H1 (cell line): Measurements from ENCODE around the gene BBS2. TPM values are rescaled to one million over a fixed set of nuclear protein-coding genes. Genes with fewer than 3 reads are reported as not detected.

Experiments used
- CTCF ChIA-PET: fragments of 300-600 bp; sonication (Branson Sonifier 250); formaldehyde crosslinking; loops from one replicate; lab custom pipeline; 2021; ENCODE audit not compliant: partially characterized antibody; lab: Charles Lee
- POLR2A ChIA-PET: fragments of 300-600 bp; sonication (Branson Sonifier 250); formaldehyde crosslinking; loops from one replicate; lab custom pipeline; 2021; ENCODE audit warnings: inconsistent platforms; ENCODE audit not compliant: partially characterized antibody; lab: Charles Lee
- DNase-seq, 2 experiments: peaks; one replicate each; pipeline versions ENCODE4 v3.0.0 to v3.0.0-alpha.2; 2010 to 2022; ENCODE audit warnings: low spot score in 2 of 2, low read depth in 1 of 2, mixed read lengths in 1 of 2
- FAIRE-seq: peaks from 2 replicates; lab custom pipeline; 2011; peaks lifted over from hg19 to GRCh38; lab: Jason Lieb, UNC
- H2AFZ ChIP-seq: 2 replicates; pipeline ENCODE4 v1.8.1; 2012; ENCODE audit warnings: low read length, inconsistent platforms
- H2AK5ac ChIP-seq: 2 replicates; pipeline ENCODE4 v1.6.1; 2013; ENCODE audit warnings: low read depth, low read length
- H2BK120ac ChIP-seq: replicated peaks from 2 replicates; pipeline ENCODE3; 2013; ENCODE audit warnings: low read depth, low read length, inconsistent platforms
- H2BK12ac ChIP-seq: 2 replicates; pipeline ENCODE4 v1.6.1; 2013; ENCODE audit warnings: low read depth, low read length
- H2BK15ac ChIP-seq: 2 replicates; pipeline ENCODE4 v1.6.1; 2013; ENCODE audit warnings: low read length
- H2BK20ac ChIP-seq: 2 replicates; pipeline ENCODE4 v1.6.1; 2013; ENCODE audit warnings: low read length
- H2BK5ac ChIP-seq: 2 replicates; pipeline ENCODE4 v1.6.1; 2013; ENCODE audit warnings: low read depth, low read length
- H3K14ac ChIP-seq: 2 replicates; pipeline ENCODE4 v1.6.1; 2013; ENCODE audit warnings: inconsistent platforms; ENCODE audit not compliant: insufficient read length
- H3K18ac ChIP-seq: 2 replicates; pipeline ENCODE4 v1.6.1; 2013; ENCODE audit warnings: low read length; ENCODE audit errors: extremely low read depth
- H3K23ac ChIP-seq: 2 replicates; pipeline ENCODE4 v1.6.1; 2013; ENCODE audit warnings: inconsistent platforms; ENCODE audit not compliant: insufficient read length
- H3K23me2 ChIP-seq: 2 replicates; pipeline ENCODE4 v1.6.1; 2013; ENCODE audit warnings: low read depth, low read length
- H3K27ac ChIP-seq: 2 replicates; pipeline ENCODE4 v1.6.1; 2011; ENCODE audit warnings: low read depth, low read length, inconsistent platforms
- H3K27me3 ChIP-seq, 4 experiments: replicated peaks in 1 of 4; 1 replicate in 1 of 4; 2 replicates in 3 of 4; pipeline versions ENCODE4 v1.6.1 to v1.8.1; 2011 to 2013; ENCODE audit warnings: low read length in 3 of 4, mild to moderate bottlenecking in 3 of 4, inconsistent platforms in 2 of 4, mixed read lengths in 2 of 4, moderate library complexity in 1 of 4; ENCODE audit not compliant: control insufficient read depth in 3 of 4, insufficient read depth in 3 of 4; ENCODE audit errors: extremely low read depth in 1 of 4
- H3K36me3 ChIP-seq, 4 experiments: 2 replicates each; pipeline versions ENCODE4 v1.6.1 to v1.8.1; 2011 to 2013; ENCODE audit warnings: mild to moderate bottlenecking in 4 of 4, low read length in 3 of 4, moderate library complexity in 2 of 4, control low read depth in 1 of 4, inconsistent platforms in 1 of 4; ENCODE audit not compliant: insufficient read depth in 4 of 4, control insufficient read depth in 2 of 4
- H3K4ac ChIP-seq: replicated peaks from 2 replicates; pipeline ENCODE3; 2013; ENCODE audit warnings: low read length, low read depth, mixed read lengths, inconsistent platforms; ENCODE audit not compliant: insufficient read length
- H3K4me1 ChIP-seq, 4 experiments: replicated peaks in 1 of 4; 1 replicate in 1 of 4; 2 replicates in 3 of 4; pipeline versions ENCODE4 v1.6.1 to v1.8.1; 2011 to 2013; ENCODE audit warnings: low read length in 3 of 4, inconsistent platforms in 2 of 4, mixed read lengths in 1 of 4; ENCODE audit not compliant: insufficient read depth in 4 of 4, control insufficient read depth in 3 of 4
- H3K4me2 ChIP-seq, 2 experiments: 2 replicates each; pipeline versions ENCODE4 v1.6.1 to v1.8.1; 2011 to 2013; ENCODE audit warnings: low read depth in 2 of 2, low read length in 2 of 2, control low read depth in 1 of 2, inconsistent platforms in 1 of 2, mild to moderate bottlenecking in 1 of 2; ENCODE audit not compliant: insufficient read depth in 1 of 2
- H3K4me3 ChIP-seq, 4 experiments: fragments of 200-600, 300-600 bp in 1 of 4; sonication (generic), shearing (Covaris generic), sonication (Bioruptor Twin) in 1 of 4; 2 replicates each; pipeline versions ENCODE4 v1.5.1 to v1.8.1; 2011 to 2016; ENCODE audit warnings: low read length in 4 of 4, low read depth in 3 of 4, control low read depth in 2 of 4, inconsistent platforms in 2 of 4, mild to moderate bottlenecking in 2 of 4, mixed read lengths in 1 of 4, moderate library complexity in 1 of 4; ENCODE audit not compliant: insufficient read depth in 2 of 4; ENCODE audit errors: extremely low read depth in 1 of 4
- H3K56ac ChIP-seq: replicated peaks from 2 replicates; pipeline ENCODE3; 2013; ENCODE audit warnings: low read depth, mild to moderate bottlenecking, mixed read lengths, low read length, inconsistent platforms; ENCODE audit not compliant: insufficient read length
- H3K79me1 ChIP-seq: 2 replicates; pipeline ENCODE4 v1.6.1; 2013; ENCODE audit warnings: low read depth, low read length, control low read depth
- H3K79me2 ChIP-seq, 2 experiments: 2 replicates each; pipeline versions ENCODE4 v1.6.1 to v1.8.1; 2012 to 2013; ENCODE audit warnings: low read length in 2 of 2, mild to moderate bottlenecking in 2 of 2, inconsistent platforms in 1 of 2; ENCODE audit not compliant: insufficient read depth in 2 of 2, control insufficient read depth in 1 of 2
- H3K9ac ChIP-seq, 4 experiments: replicated peaks in 1 of 4; 1 replicate in 1 of 4; 2 replicates in 3 of 4; pipeline versions ENCODE4 v1.6.1 to v1.8.1; 2011 to 2013; ENCODE audit warnings: low read depth in 3 of 4, low read length in 3 of 4, control low read depth in 2 of 4, mild to moderate bottlenecking in 2 of 4, moderate library complexity in 2 of 4, inconsistent platforms in 1 of 4; ENCODE audit errors: extremely low read depth in 1 of 4
- H3K9me3 ChIP-seq, 2 experiments: 2 replicates each; pipeline versions ENCODE4 v1.6.1 to v1.8.1; 2012 to 2013; ENCODE audit warnings: mild to moderate bottlenecking in 2 of 2, moderate library complexity in 2 of 2, control low read depth in 1 of 2, inconsistent platforms in 1 of 2, low read depth in 1 of 2, low read length in 1 of 2, mixed read lengths in 1 of 2; ENCODE audit not compliant: insufficient read depth in 2 of 2
- H4K20me1 ChIP-seq, 2 experiments: replicated peaks in 1 of 2; 2 replicates each; pipeline versions ENCODE3 to v1.8.1; 2011 to 2013; ENCODE audit warnings: inconsistent platforms in 2 of 2, low read length in 2 of 2, mild to moderate bottlenecking in 1 of 2; ENCODE audit not compliant: insufficient read depth in 2 of 2, control insufficient read depth in 1 of 2
- H4K5ac ChIP-seq: 2 replicates; pipeline ENCODE4 v1.6.1; 2013; ENCODE audit warnings: low read length, low read depth, mixed read lengths, inconsistent platforms; ENCODE audit not compliant: insufficient read length
- H4K8ac ChIP-seq: 2 replicates; pipeline ENCODE4 v1.8.0; 2013; ENCODE audit warnings: mild to moderate bottlenecking, moderate library complexity, low read length, inconsistent platforms; ENCODE audit not compliant: insufficient read depth; ENCODE audit errors: extremely low read depth
- H4K91ac ChIP-seq: replicated peaks from 2 replicates; pipeline ENCODE3; 2013; ENCODE audit warnings: low read length, mixed read lengths, inconsistent platforms; ENCODE audit not compliant: insufficient read length
- BCL11A ChIP-seq, 2 experiments: IDR thresholded peaks; one replicate each; pipeline ENCODE4 v1.6.1; 2011; ENCODE audit warnings: low read depth in 2 of 2, low read length in 2 of 2, mild to moderate bottlenecking in 2 of 2
- E2F6 ChIP-seq: IDR thresholded peaks from 2 replicates; pipeline ENCODE4 v1.6.1; 2012; ENCODE audit warnings: inconsistent platforms
- EGR1 ChIP-seq: IDR thresholded peaks from 2 replicates; pipeline ENCODE4 v1.6.1; 2011; ENCODE audit warnings: low read depth, low read length, borderline replicate concordance
- EP300 ChIP-seq, 2 experiments: IDR thresholded peaks; 1 replicate in 1 of 2; 2 replicates in 1 of 2; pipeline ENCODE4 v1.6.1; 2011 to 2012; ENCODE audit warnings: low read depth in 2 of 2, low read length in 2 of 2, mild to moderate bottlenecking in 2 of 2, borderline replicate concordance in 1 of 2, inconsistent platforms in 1 of 2, moderate library complexity in 1 of 2
- JUN ChIP-seq: IDR thresholded peaks from 2 replicates; pipeline ENCODE4 v1.6.1; 2011; ENCODE audit warnings: low read depth, mild to moderate bottlenecking, improper control_type of control experiment, low read length
- NRF1 ChIP-seq: IDR thresholded peaks from 2 replicates; pipeline ENCODE4 v1.6.1; 2011; ENCODE audit warnings: mild to moderate bottlenecking, low read depth, low read length, improper control_type of control experiment
- RNF2 ChIP-seq: fragments of 200-900, 300-1000 bp; sonication (generic); IDR thresholded peaks from 2 replicates; pipeline ENCODE4 v1.7.1; 2016; ENCODE audit warnings: borderline replicate concordance, low read depth, mild to moderate bottlenecking, antibody characterized with exemption, low read length; ENCODE audit not compliant: poor library complexity, severe bottlenecking; ENCODE audit errors: missing control alignments
- RXRA ChIP-seq: IDR thresholded peaks from 2 replicates; pipeline ENCODE4 v1.6.1; 2011; ENCODE audit warnings: low read depth, mild to moderate bottlenecking, low read length, moderate library complexity; ENCODE audit not compliant: insufficient read depth
- TCF12 ChIP-seq: IDR thresholded peaks from 2 replicates; pipeline ENCODE4 v1.6.1; 2011; ENCODE audit warnings: low read depth, mild to moderate bottlenecking, low read length
- WGBS, 2 experiments: shearing (Covaris generic) in 1 of 2; methylation state at CpG; one replicate each; pipeline versions ENCODE4 v1.1.6 to v1.1.7; 2013 to 2015; ENCODE audit warnings: low lambda C conversion rate in 2 of 2, mixed read lengths in 2 of 2, inconsistent platforms in 1 of 2, low coverage in 1 of 2, missing lambda C conversion rate in 1 of 2; ENCODE audit not compliant: insufficient replicate concordance in 2 of 2, insufficient coverage in 1 of 2, insufficient read length in 1 of 2; ENCODE audit errors: extremely low coverage in 1 of 2, missing lambda C conversion rate in 1 of 2; 5-methylcytosine and 5-hydroxymethylcytosine counted together
- polyA plus RNA-seq, 7 experiments: library from polyadenylated mRNA; depleted of rRNA in 3 of 7; stranded (reverse) in 5 of 7; unstranded in 2 of 7; fragments of >200 nt in 5 of 7; fragments of 200-250 nt in 2 of 7; gene quantifications; 1 replicate in 5 of 7; 2 replicates in 1 of 7; 4 replicates in 1 of 7; pipeline versions ENCODE4 v1.2.1 to v1.2.3, GENCODE V29; 2011 to 2013; ENCODE audit warnings: missing spikeins in 2 of 7, mixed read lengths in 2 of 7
- total RNA-seq: library from RNA; stranded (reverse); fragmentation: NEBNext Ultra II Directional; extraction: Animal tissue kit (Norgen Biotek cat#: 25700); gene quantifications from 2 replicates; pipeline ENCODE4 v1.2.1, GENCODE V29; 2021
- TF ChIP-seq, protein P1 (sequence below), 3 experiments: IDR thresholded peaks; 1 replicate in 2 of 3; 2 replicates in 1 of 3; pipeline versions ENCODE4 v1.5.1 to v1.6.1; 2011; ENCODE audit warnings: low read length in 3 of 3, mild to moderate bottlenecking in 3 of 3, inconsistent platforms in 2 of 3, low read depth in 1 of 3, moderate library complexity in 1 of 3; ENCODE audit not compliant: insufficient read depth in 1 of 3; ENCODE audit errors: control extremely low read depth in 1 of 3

Gene BBS2
- total and polyA plus RNA-seq, 2 of the 8 experiments (the other 6 are each of a cell fraction or from before 2014, with no cell fraction given), result 12.3 to 15.1 TPM

- Histone ChIP-seq H3K23me2 (peaks cover 7% of the 10 kb centered on the region), H4K5ac (no peak overlapping the region), H3K79me2 (peaks cover 27 to 68% of the 10 kb centered on the region in 2 experiments), H4K91ac (no peak overlapping the region), H3K4me2 (no peak overlapping the region), H2AFZ (no peak overlapping the region), H3K27me3 (no peaks in the 10 kb centered on the region), H3K27ac (no peak overlapping the region), H2BK20ac (no peak overlapping the region), H2BK12ac (no peak overlapping the region), H3K4ac (no peak overlapping the region), H3K56ac (no peak overlapping the region), H3K14ac (no peak overlapping the region), H3K4me3 (no peak overlapping the region), H4K20me1 (peaks cover 6 to 11% of the 10 kb centered on the region in 2 experiments), H3K9ac (no peak overlapping the region), H3K18ac (no peak overlapping the region), H3K36me3 (peaks cover 0 to 33% (median 18%) of the 10 kb centered on the region in 4 experiments; a peak in 6 of 8 replicates), H2BK5ac (no peak overlapping the region), H3K4me1 (peaks cover 0 to 8% (median 1%) of the 10 kb centered on the region in 4 experiments; a peak in 2 of 7 replicates), H2BK120ac (no peak overlapping the region), H3K79me1 (peaks cover under 1% of the 10 kb centered on the region), H3K23ac (no peak overlapping the region), H2BK15ac (no peak overlapping the region), H2AK5ac (no peak overlapping the region), H3K9me3 (no peaks in the 10 kb centered on the region), H4K8ac (no peak overlapping the region)
- WGBS, 2 experiments, result 37% methylated on average over 2 of the region's 2 CpGs; no CpG with 5 or more reads in 1 of the 2 experiments
- FAIRE-seq, result no peak
- ChIA-PET CTCF (no interaction called here), POLR2A (interaction anchor here (0.9 to 1.5 kb wide), 3 partner anchors 9 to 14 kb away, joined by 3 read pairs; no protein-coding TSS in a partner anchor)
- no peak for DNase-seq
- TF ChIP-seq TCF12, result no peak
- TF ChIP-seq RXRA, result no peak
- TF ChIP-seq EP300 (IDR thresholded peaks at IDR 0.05; ENCODE audit: borderline replicate concordance in 1 of 2, low read depth in 2 of 2, low read length in 2 of 2), result no peak
- no peak for TF ChIP-seq JUN
- no peak for TF ChIP-seq RNF2
- TF ChIP-seq, protein P1, sequence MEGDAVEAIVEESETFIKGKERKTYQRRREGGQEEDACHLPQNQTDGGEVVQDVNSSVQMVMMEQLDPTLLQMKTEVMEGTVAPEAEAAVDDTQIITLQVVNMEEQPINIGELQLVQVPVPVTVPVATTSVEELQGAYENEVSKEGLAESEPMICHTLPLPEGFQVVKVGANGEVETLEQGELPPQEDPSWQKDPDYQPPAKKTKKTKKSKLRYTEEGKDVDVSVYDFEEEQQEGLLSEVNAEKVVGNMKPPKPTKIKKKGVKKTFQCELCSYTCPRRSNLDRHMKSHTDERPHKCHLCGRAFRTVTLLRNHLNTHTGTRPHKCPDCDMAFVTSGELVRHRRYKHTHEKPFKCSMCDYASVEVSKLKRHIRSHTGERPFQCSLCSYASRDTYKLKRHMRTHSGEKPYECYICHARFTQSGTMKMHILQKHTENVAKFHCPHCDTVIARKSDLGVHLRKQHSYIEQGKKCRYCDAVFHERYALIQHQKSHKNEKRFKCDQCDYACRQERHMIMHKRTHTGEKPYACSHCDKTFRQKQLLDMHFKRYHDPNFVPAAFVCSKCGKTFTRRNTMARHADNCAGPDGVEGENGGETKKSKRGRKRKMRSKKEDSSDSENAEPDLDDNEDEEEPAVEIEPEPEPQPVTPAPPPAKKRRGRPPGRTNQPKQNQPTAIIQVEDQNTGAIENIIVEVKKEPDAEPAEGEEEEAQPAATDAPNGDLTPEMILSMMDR (IDR thresholded peaks at IDR 0.05; ENCODE audit: control extremely low read depth in 1 of 3, insufficient read depth in 1 of 3, low read depth in 1 of 3, low read length in 3 of 3), result no peak
- no peak for TF ChIP-seq EGR1
- TF ChIP-seq BCL11A (IDR thresholded peaks at IDR 0.05; ENCODE audit: low read depth in 2 of 2, low read length in 2 of 2), result no peak
- TF ChIP-seq NRF1, result no peak
- no peak for TF ChIP-seq E2F6
Measured at GRCh38 chr16:56447286-56447685, 72.5 kb downstream of the BBS2 start.
